Sigmoid colon (tissue), 7 donors: Measurements from ENCODE around the gene PTGIS. TPM values are rescaled to one million over a fixed set of nuclear protein-coding genes. Genes with fewer than 3 reads are reported as not detected.
A peak's percentile ranks its signal among the peaks of the same experiment; 100 is the strongest.

ENCODE experiments used
- DNase-seq: peaks from one replicate; pipeline ENCODE4 v3.0.0-alpha.2; 2019
- H3K27ac ChIP-seq, 4 donors: fragments of 200-600 bp; sonication (generic); one replicate each; pipeline ENCODE4 v1.5.1; 2016 to 2019; ENCODE audit warnings: mild to moderate bottlenecking in 1 of 4
- H3K27me3 ChIP-seq, 3 donors: fragments of 200-600 bp; sonication (generic); one replicate each; pipeline ENCODE4 v1.5.1; 2019; ENCODE audit warnings: mild to moderate bottlenecking in 1 of 3
- H3K36me3 ChIP-seq, 4 donors: fragments of 200-600 bp; sonication (generic); one replicate each; pipeline ENCODE4 v1.5.1; 2016 to 2019
- H3K4me1 ChIP-seq, 4 donors: fragments of 200-600 bp; sonication (generic); one replicate each; pipeline ENCODE4 v1.5.1; 2017 to 2019
- H3K4me3 ChIP-seq, 4 donors: fragments of 200-600 bp; sonication (generic); one replicate each; pipeline ENCODE4 v1.5.1; 2017 to 2019; ENCODE audit warnings: mild to moderate bottlenecking in 2 of 4, moderate library complexity in 1 of 4
- H3K9me3 ChIP-seq, 4 donors: fragments of 200-600 bp in 3 of 4; sonication (generic) in 3 of 4; one replicate each; pipeline versions ENCODE4 v1.5.1 to v1.6.1; 2013 to 2019
- CTCF ChIP-seq, 4 experiments: fragments of 450-650 bp in 3 of 4; fragments of 200-600 bp in 1 of 4; IDR thresholded peaks; one replicate each; pipeline ENCODE4 v1.5.1; 2016 to 2019; ENCODE audit warnings: antibody characterized with exemption in 4 of 4, mild to moderate bottlenecking in 3 of 4, moderate library complexity in 2 of 4
- EP300 ChIP-seq, 4 donors: sonication (generic); formaldehyde crosslinking; IDR thresholded peaks; one replicate each; pipeline ENCODE4 v1.6.1; 2017; ENCODE audit warnings: antibody characterized with exemption in 4 of 4
- POLR2A ChIP-seq, 2 donors: fragments of 450-650 bp; IDR thresholded peaks; one replicate each; pipeline ENCODE4 v1.6.1; 2016; ENCODE audit warnings: antibody characterized with exemption in 2 of 2, mild to moderate bottlenecking in 2 of 2, moderate library complexity in 2 of 2
- POLR2AphosphoS5 ChIP-seq, 4 donors: sonication (generic); formaldehyde crosslinking; IDR thresholded peaks; one replicate each; pipeline ENCODE4 v1.6.1; 2017; ENCODE audit warnings: antibody characterized with exemption in 4 of 4
- WGBS, 2 donors: extraction: QIAGEN DNeasy Blood & Tissue Kit; methylation state at CpG; one replicate each; pipeline ENCODE4 v1.1.7; 2013; 5-methylcytosine and 5-hydroxymethylcytosine counted together
- intact Hi-C: fragments of 100-400 bp; cut with DNase I; formaldehyde crosslinking; loops from one replicate; pipeline ENCODE4 v1.15.1; 2023
- polyA plus RNA-seq, 3 donors: library from polyadenylated mRNA; stranded (reverse); fragments of 200-250 nt; gene quantifications; one replicate each; pipeline ENCODE4 v1.2.3, GENCODE V29; 2013
- total RNA-seq, 4 donors: library from RNA; depleted of rRNA; stranded (reverse); fragments of >200 nt; gene quantifications; one replicate each; pipeline ENCODE4 v1.1.0, GENCODE V29; 2016
- donor health status: healthy with polysubstance abuse.
- donor health status: Bipolar disorder and iron deficiency.
- donor health status: healthy.

The PTGIS gene
- total and polyA plus RNA-seq, 7 donors: 0.46 to 241 (median 55.3) TPM

- no peak for TF ChIP-seq EP300 (IDR thresholded peaks at IDR 0.05)
- WGBS, 2 donors: 4 to 8% methylated on average over 27 of the region's 27 CpGs
- intact Hi-C loops: loop anchor here (2.0 kb wide), 2 partner anchors 36 to 68 kb away; no protein-coding TSS in a partner anchor
- Histone ChIP-seq H3K27ac (peak overlapping the region; percentile 80 to 87 (median 86)), H3K9me3 (no peaks in the 10 kb centered on the region), H3K4me1 (peaks cover 0 to 56% (median 50%) of the 10 kb centered on the region in 4 donors), H3K4me3 (peak overlapping the region; percentile 60 to 79 (median 73)), H3K27me3 (peaks cover 0 to 3% (median 0%) of the 10 kb centered on the region in 3 donors), H3K36me3 (peaks cover 0 to 7% (median 2%) of the 10 kb centered on the region in 4 donors)
- no peak for DNase-seq
Observed at GRCh38 chr20:49483018-49483695, 84.8 kb downstream of the PTGIS start.

- Histone ChIP-seq H3K4me3 (peak within 1 kb of the TSS; percentile 60 to 79 (median 73)), H3K4me1 (peaks cover 0 to 56% (median 50%) of the 10 kb centered on the region in 4 donors), H3K36me3 (peaks cover 0 to 7% (median 2%) of the 10 kb centered on the region in 4 donors), H3K27me3 (peaks cover 0 to 3% (median 0%) of the 10 kb centered on the region in 3 donors), H3K9me3 (no peaks in the 10 kb centered on the region), H3K27ac (peak within 1 kb of the TSS; percentile 80 to 87 (median 86))
- WGBS, 2 donors: 4 to 8% methylated on average over 34 of the region's 34 CpGs
- intact Hi-C loops: loop anchor here (2.0 kb wide), 2 partner anchors 36 to 68 kb away; no protein-coding TSS in a partner anchor
- TF ChIP-seq EP300 (IDR thresholded peaks at IDR 0.05): no peak
- TF ChIP-seq POLR2AphosphoS5 (IDR thresholded peaks at IDR 0.05): peak; percentile 18 to 42 (median 24)
- peak in 1 of 4 experiments; percentile 20 for TF ChIP-seq CTCF (IDR thresholded peaks at IDR 0.05)
- peak; percentile 92 for DNase-seq
Observed at GRCh38 chr20:49482621-49483017, 85.3 kb downstream of the PTGIS start, which contains the start of gene KCNB1. Gene KCNB1, minus strand, starts transcription at chr20:49482668. Its CDS starts 188 bp downstream, at chr20:49482480.

GRCh38 chr20:49482173-49482572 lies 85.8 kb downstream of the PTGIS start:
- intact Hi-C loops: loop anchor here (2.0 kb wide), 2 partner anchors 35 to 67 kb away; no protein-coding TSS in a partner anchor
- H3K4me3 ChIP-seq: peak overlapping the region; percentile 60 to 79 (median 73)
- TF ChIP-seq EP300 (IDR thresholded peaks at IDR 0.05) (no peak), POLR2A (IDR thresholded peaks at IDR 0.05) (no peak), CTCF (IDR thresholded peaks at IDR 0.05) (no peak), POLR2AphosphoS5 (IDR thresholded peaks at IDR 0.05) (no peak)
- H3K9me3 ChIP-seq: no peaks in the 10 kb centered on the region
- H3K27ac ChIP-seq: peak overlapping the region; percentile 67 to 87 (median 84)
- peaks cover 0 to 56% (median 50%) of the 10 kb centered on the region in 4 donors for H3K4me1 ChIP-seq
- peaks cover 0 to 3% (median 0%) of the 10 kb centered on the region in 3 donors for H3K27me3 ChIP-seq
- H3K36me3 ChIP-seq: peaks cover 0 to 7% (median 2%) of the 10 kb centered on the region in 4 donors
- WGBS, 2 donors: 57 to 72% methylated on average over 46 of the region's 46 CpGs
- no peak for DNase-seq

GRCh38 chr20:49481116-49481515 lies 86.8 kb downstream of the PTGIS start:
- peak overlapping the region; percentile 67 to 87 (median 84) for H3K27ac ChIP-seq
- H3K36me3 ChIP-seq: peaks cover 0 to 7% (median 2%) of the 10 kb centered on the region in 4 donors
- intact Hi-C loops: no loop called here
- peaks cover 0 to 61% (median 53%) of the 10 kb centered on the region in 4 donors for H3K4me1 ChIP-seq
- no peaks in the 10 kb centered on the region for H3K9me3 ChIP-seq
- no peak for DNase-seq
- TF ChIP-seq EP300 (IDR thresholded peaks at IDR 0.05) (no peak), POLR2AphosphoS5 (IDR thresholded peaks at IDR 0.05) (no peak), POLR2A (IDR thresholded peaks at IDR 0.05) (no peak), CTCF (IDR thresholded peaks at IDR 0.05) (no peak)
- no peak overlapping the region for H3K4me3 ChIP-seq
- H3K27me3 ChIP-seq: peaks cover 0 to 3% (median 0%) of the 10 kb centered on the region in 3 donors
- WGBS, 2 donors: 55 to 76% methylated on average over 3 of the region's 3 CpGs

- DNase-seq: no peak
- Histone ChIP-seq H3K27me3 (peaks cover 0 to 3% (median 0%) of the 10 kb centered on the region in 3 donors), H3K4me1 (peaks cover 0 to 69% (median 57%) of the 10 kb centered on the region in 4 donors), H3K27ac (peak overlapping the region; percentile 67 to 87 (median 84)), H3K4me3 (no peak overlapping the region), H3K9me3 (no peaks in the 10 kb centered on the region), H3K36me3 (peaks cover 0 to 7% (median 2%) of the 10 kb centered on the region in 4 donors)
- 59 to 75% methylated on average over 3 of the region's 3 CpGs for WGBS, 2 donors
- TF ChIP-seq POLR2AphosphoS5 (IDR thresholded peaks at IDR 0.05) (no peak), POLR2A (IDR thresholded peaks at IDR 0.05) (no peak), CTCF (IDR thresholded peaks at IDR 0.05) (no peak), EP300 (IDR thresholded peaks at IDR 0.05) (no peak)
- intact Hi-C loops: no loop called here
Observed at GRCh38 chr20:49480236-49480635, 87.7 kb downstream of the PTGIS start.
